ENCODE results near the gene HABP2.

HABP2 gene

DNA sequence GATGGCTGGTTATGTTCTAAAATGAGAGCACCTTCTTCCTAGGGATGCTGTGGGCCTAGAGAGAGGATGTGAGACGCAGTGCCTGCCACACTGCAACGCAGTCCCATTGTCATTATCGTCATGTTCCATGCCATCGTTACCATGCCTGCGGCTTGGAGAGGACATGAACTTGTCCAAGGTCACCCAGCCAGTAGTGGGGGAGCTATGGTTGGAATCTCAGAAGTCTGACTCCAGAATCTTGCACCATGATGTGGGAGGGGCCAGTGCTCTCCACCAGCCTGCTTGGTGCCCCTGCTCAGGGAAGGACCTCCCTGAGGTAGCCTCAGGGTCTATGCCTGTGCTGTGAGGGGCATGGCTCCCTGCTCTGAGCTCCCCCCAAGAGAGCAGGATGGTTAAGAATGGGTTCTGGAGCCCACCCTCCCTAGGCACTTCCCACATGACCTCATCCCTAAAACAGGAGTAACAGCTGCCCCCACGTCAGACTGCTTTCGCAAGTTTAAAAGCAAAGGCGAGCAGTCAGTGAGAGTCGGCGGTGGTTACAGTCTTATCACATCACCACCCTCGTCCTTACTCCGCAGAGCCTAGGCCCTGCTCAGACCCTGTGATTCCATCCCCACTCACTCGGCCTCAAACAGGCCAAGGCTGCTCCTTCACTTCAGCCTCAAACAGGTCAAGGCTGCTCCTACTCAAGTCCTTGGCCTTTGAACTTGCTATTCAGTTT lies 50.4 kb downstream of the HABP2 start:
- TF ChIP-seq, protein P1, sequence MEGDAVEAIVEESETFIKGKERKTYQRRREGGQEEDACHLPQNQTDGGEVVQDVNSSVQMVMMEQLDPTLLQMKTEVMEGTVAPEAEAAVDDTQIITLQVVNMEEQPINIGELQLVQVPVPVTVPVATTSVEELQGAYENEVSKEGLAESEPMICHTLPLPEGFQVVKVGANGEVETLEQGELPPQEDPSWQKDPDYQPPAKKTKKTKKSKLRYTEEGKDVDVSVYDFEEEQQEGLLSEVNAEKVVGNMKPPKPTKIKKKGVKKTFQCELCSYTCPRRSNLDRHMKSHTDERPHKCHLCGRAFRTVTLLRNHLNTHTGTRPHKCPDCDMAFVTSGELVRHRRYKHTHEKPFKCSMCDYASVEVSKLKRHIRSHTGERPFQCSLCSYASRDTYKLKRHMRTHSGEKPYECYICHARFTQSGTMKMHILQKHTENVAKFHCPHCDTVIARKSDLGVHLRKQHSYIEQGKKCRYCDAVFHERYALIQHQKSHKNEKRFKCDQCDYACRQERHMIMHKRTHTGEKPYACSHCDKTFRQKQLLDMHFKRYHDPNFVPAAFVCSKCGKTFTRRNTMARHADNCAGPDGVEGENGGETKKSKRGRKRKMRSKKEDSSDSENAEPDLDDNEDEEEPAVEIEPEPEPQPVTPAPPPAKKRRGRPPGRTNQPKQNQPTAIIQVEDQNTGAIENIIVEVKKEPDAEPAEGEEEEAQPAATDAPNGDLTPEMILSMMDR (IDR thresholded peaks at IDR 0.05; ENCODE audit: low read depth, low read length), result no peak
- no peak for DNase-seq (ENCODE audit: low read depth in 2 of 2)

DNA sequence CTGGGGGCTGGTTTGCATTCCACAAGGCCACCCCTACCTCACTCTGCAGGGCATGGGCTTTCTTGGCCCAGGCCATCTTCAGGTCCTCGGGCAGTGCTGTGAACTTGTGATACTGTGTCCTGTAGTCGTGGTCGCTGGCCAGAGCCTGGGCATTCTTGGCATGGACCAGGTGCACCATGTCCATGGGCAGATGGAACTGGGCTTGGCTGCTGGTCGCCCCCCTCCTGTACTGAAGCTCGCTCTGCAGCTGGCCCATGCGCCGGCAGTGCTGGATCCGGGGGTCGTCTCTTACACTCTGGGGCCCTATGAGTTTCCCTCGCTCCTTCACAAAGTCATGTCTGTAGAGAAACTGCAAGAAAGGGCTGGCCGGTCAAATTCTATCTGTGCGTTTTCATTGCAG lies 51.7 kb downstream of the HABP2 start:
- H3K4me3 ChIP-seq (replicated peaks in 1 of 2; ENCODE audit: low read depth in 2 of 2, low read length in 2 of 2), result no peak overlapping the region
- TF ChIP-seq, protein P1 (IDR thresholded peaks at IDR 0.05; ENCODE audit: low read depth, low read length), result no peak
- DNase-seq (ENCODE audit: low read depth in 2 of 2), result no peak

More for the DNA sequence above, 50.4 kb downstream of the HABP2 start:
- H3K4me3 ChIP-seq (replicated peaks in 1 of 2; ENCODE audit: low read depth in 2 of 2, low read length in 2 of 2), result no peak overlapping the region

DNA sequence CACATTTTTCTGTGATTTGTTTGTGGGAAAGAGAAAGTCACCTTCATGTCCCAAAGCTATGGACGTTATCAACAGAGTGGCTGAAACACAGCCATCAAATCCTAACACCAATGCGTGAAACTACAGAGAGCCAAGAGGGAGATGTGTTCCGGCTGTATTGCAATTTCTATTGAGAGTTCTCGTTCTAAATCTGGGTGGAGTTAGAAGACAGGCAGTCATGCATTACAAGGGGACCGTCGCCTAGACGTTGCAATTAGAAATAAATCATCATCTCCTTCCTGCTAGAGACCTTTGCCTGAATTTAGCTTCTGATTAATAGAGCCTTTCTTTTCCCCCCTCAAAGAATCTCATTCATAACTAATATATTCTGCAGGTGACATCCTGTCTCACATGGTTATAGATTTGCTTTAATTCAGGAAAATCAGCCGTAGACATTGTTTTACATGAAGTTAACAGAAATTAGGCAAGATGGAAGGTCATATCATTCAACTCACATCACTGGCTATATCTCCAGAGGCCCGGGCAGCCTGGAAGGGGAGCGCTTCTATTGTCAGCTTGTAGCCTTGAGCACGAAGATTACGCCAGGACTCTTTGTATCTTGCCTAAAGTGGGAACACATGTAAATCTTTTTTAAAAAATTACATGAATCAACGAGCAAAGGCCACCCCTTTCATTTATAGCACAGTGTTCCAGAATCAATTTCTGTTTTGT lies 52.6 kb downstream of the HABP2 start:
- DNase-seq (ENCODE audit: low read depth in 2 of 2), result no peak
- TF ChIP-seq, protein P1 (IDR thresholded peaks at IDR 0.05; ENCODE audit: low read depth, low read length), result no peak
- H3K4me3 ChIP-seq (replicated peaks in 1 of 2; ENCODE audit: low read depth in 2 of 2, low read length in 2 of 2), result no peak overlapping the region

DNA sequence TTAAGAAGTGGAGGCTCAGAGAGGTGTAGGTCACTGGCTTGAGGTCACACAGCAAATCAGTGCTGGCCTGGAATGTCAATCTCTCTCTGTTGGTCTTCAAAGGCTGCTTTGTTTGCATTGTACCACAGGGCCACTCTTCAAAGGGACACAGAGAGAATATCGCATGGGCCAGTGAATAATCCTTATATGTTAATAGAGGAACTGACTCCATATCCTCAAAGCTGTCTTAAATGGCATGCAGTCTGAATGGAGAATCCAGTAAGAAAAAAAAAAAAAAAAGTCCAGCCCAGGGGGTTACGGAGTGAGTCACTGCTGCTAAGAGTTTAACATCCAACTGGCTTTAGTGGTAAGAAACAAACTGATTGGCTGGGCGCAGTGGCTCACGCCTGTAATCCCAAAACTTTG lies 56.9 kb downstream of the HABP2 start:
- H3K4me3 ChIP-seq (replicated peaks in 1 of 2; ENCODE audit: low read depth in 2 of 2, low read length in 2 of 2), result no peak overlapping the region
- DNase-seq (ENCODE audit: low read depth in 2 of 2), result peak in 1 of 2 donors; percentile 1
- TF ChIP-seq, protein P1 (IDR thresholded peaks at IDR 0.05; ENCODE audit: low read depth, low read length), result no peak

DNA sequence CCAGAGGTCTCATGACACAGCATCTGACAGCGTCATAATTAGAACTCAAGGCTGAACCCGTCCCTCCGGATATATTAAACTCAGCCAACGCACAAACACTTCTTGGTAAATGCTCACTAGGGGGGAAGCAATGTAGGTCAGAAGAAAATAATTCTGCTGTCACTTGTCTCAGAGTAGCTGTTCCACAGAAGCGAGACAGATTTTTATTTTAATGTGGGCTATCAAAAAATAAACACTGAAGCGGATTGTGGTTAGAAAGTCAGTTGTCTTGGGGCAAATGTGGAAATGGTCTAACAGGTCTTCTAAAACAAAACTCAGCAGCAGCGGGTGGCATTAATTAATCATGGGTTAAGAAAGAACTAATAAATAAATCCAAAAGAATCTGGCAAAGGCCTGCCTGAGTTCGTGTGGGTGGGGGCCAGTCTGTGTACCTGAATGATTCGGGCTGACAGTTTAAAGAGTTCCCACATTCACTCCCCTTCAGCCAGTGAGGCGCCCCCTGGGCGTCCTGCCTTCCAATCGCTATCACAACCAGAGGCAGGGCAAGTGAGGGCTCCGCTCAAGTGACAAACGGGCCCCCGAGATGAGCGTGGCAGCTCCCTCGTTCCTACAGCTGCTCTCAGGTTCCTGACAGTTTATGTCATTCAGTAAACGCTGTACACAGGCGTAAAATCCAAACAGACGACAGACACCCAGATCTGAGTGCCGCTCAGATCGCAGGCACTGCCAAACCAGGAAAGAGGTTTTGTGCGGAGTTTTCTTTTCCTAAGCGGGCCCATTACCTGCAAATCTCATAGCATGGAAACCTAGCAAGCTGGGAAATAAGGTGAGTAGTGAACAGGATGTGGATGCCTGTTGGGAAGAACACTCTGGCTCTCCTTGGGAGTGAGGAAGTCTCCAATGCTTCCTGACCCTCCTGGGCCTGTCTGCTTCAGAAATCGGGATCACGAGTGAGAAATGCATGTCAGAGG lies 58.1 kb downstream of the HABP2 start:
- TF ChIP-seq, protein P1 (IDR thresholded peaks at IDR 0.05; ENCODE audit: low read depth, low read length), result no peak
- no peak overlapping the region for H3K4me3 ChIP-seq (replicated peaks in 1 of 2; ENCODE audit: low read depth in 2 of 2, low read length in 2 of 2)
- DNase-seq (ENCODE audit: low read depth in 2 of 2), result no peak

DNA sequence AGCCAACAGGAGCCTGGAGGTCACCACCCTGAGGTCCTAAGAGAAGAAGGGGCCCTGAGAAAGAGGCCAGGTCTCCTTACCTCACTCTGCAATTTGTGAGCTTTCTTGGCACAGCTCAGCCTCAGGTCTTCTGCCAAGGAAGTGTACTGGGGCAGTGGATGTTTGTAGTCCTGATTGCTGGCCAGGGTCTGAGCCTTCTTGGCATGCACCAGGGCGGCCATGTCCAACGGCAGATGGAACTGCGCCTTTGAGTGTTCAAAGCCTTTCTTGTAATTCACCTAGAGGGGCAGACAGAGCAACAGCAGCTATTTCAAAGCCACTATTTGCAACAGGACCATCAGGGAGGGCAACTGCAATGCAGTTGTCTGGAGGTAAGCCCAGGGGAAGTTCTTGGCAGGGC lies 59.3 kb downstream of the HABP2 start:
- DNase-seq (ENCODE audit: low read depth in 2 of 2), result no peak
- no peak overlapping the region for H3K4me3 ChIP-seq (replicated peaks in 1 of 2; ENCODE audit: low read depth in 2 of 2, low read length in 2 of 2)
- TF ChIP-seq, protein P1 (IDR thresholded peaks at IDR 0.05; ENCODE audit: low read depth, low read length), result no peak

Measured in cardiac fibroblast (primary cell).